IMR-90 (cell line): Measurements from ENCODE around the gene HS3ST5. TPM values are rescaled to one million over a fixed set of nuclear protein-coding genes. Genes with fewer than 3 reads are reported as not detected.

ENCODE experiments used
- ATAC-seq: fragments of 200-7000 bp; cut with Tn5 transposase; 2 replicates; pipeline ENCODE4 v1.9.1; 2020; ENCODE audit warnings: low read depth, mild to moderate bottlenecking, moderate library complexity
- BruUV-seq: library from RNA; stranded (reverse); fragments of 400-500 nt; replicated peaks from 2 replicates; lab custom pipeline; 2021; lab: Mats Ljungman, UMichigan
- CTCF ChIA-PET: fragments of 300-600 bp; formaldehyde crosslinking; extraction: SDS; loops from one replicate; lab custom pipeline; 2021; ENCODE audit warnings: antibody characterized with exemption; lab: Yijun Ruan, JAX
- POLR2A ChIA-PET: fragments of 300-600 bp; sonication (Branson Sonifier 250); formaldehyde crosslinking; loops from one replicate; lab custom pipeline; 2022; ENCODE audit warnings: antibody characterized with exemption; ENCODE audit not compliant: unreplicated experiment; lab: Charles Lee
- DNase-seq: peaks from one replicate; pipeline ENCODE4 v3.0.0; 2013
- H2AFZ ChIP-seq: replicated peaks from 2 replicates; pipeline ENCODE3; 2013; ENCODE audit warnings: low read length, mild to moderate bottlenecking; ENCODE audit not compliant: poor library complexity
- H2AK5ac ChIP-seq: 2 replicates; pipeline ENCODE4 v1.6.1; 2013; ENCODE audit warnings: low read depth, low read length, inconsistent platforms
- H2AK9ac ChIP-seq: replicated peaks from 2 replicates; pipeline ENCODE3; 2013; ENCODE audit warnings: mild to moderate bottlenecking, low read depth, low read length, moderate library complexity; ENCODE audit not compliant: poor library complexity
- H2BK120ac ChIP-seq: 2 replicates; pipeline ENCODE4 v1.6.1; 2013; ENCODE audit warnings: low read depth, low read length, inconsistent platforms
- H2BK15ac ChIP-seq: 3 replicates; pipeline ENCODE4 v1.6.1; 2013; ENCODE audit warnings: low read depth, low read length, inconsistent platforms
- H2BK20ac ChIP-seq: 2 replicates; pipeline ENCODE4 v1.6.1; 2013; ENCODE audit warnings: low read depth, mild to moderate bottlenecking, inconsistent platforms, low read length, moderate library complexity
- H2BK5ac ChIP-seq: 2 replicates; pipeline ENCODE4 v1.6.1; 2013; ENCODE audit warnings: mild to moderate bottlenecking, low read depth, low read length, inconsistent platforms; ENCODE audit not compliant: poor library complexity, severe bottlenecking
- H3K14ac ChIP-seq: replicated peaks from 2 replicates; pipeline ENCODE4 v1.6.1; 2013; ENCODE audit warnings: low read depth, low read length, inconsistent platforms
- H3K18ac ChIP-seq: 2 replicates; pipeline ENCODE4 v1.6.1; 2013; ENCODE audit warnings: low read depth, low read length, control low read depth
- H3K23ac ChIP-seq: 2 replicates; pipeline ENCODE4 v1.6.1; 2013; ENCODE audit warnings: low read depth, low read length, inconsistent platforms
- H3K27ac ChIP-seq: 2 replicates; pipeline ENCODE4 v1.5.1; 2013; ENCODE audit warnings: mild to moderate bottlenecking, control low read depth, low read length; ENCODE audit not compliant: insufficient read depth
- H3K27me3 ChIP-seq: 2 replicates; pipeline ENCODE4 v1.6.1; 2013; ENCODE audit warnings: low read length; ENCODE audit not compliant: control insufficient read depth, insufficient read depth
- H3K36me3 ChIP-seq: 2 replicates; pipeline ENCODE4 v1.6.1; 2013; ENCODE audit warnings: low read length, mixed read lengths; ENCODE audit not compliant: control insufficient read depth, insufficient read depth
- H3K4ac ChIP-seq: 2 replicates; pipeline ENCODE4 v1.6.1; 2013; ENCODE audit warnings: low read depth, low read length, inconsistent platforms
- H3K4me1 ChIP-seq: 2 replicates; pipeline ENCODE4 v1.6.1; 2013; ENCODE audit warnings: low read length, mixed read lengths; ENCODE audit not compliant: control insufficient read depth, insufficient read depth
- H3K4me2 ChIP-seq: 2 replicates; pipeline ENCODE4 v1.6.1; 2013; ENCODE audit warnings: low read depth, mild to moderate bottlenecking, control low read depth, low read length, moderate library complexity
- H3K4me3 ChIP-seq: 2 replicates; pipeline ENCODE4 v1.5.1; 2013; ENCODE audit warnings: low read depth, mild to moderate bottlenecking, control low read depth, low read length, moderate library complexity; ENCODE audit not compliant: insufficient read depth
- H3K56ac ChIP-seq: 2 replicates; pipeline ENCODE4 v1.6.1; 2013; ENCODE audit warnings: low read length, inconsistent platforms; ENCODE audit not compliant: insufficient read depth; ENCODE audit errors: extremely low read depth
- H3K79me1 ChIP-seq, 2 experiments: 2 replicates each; pipeline ENCODE4 v1.6.1; 2013; ENCODE audit warnings: low read length in 2 of 2, inconsistent platforms in 1 of 2, low read depth in 1 of 2
- H3K9ac ChIP-seq: 2 replicates; pipeline ENCODE4 v1.6.1; 2013; ENCODE audit warnings: low read depth, low read length, control low read depth
- H3K9me1 ChIP-seq: 2 replicates; pipeline ENCODE4 v1.6.1; 2013; ENCODE audit warnings: low read length, inconsistent platforms; ENCODE audit not compliant: insufficient read depth
- H3K9me3 ChIP-seq: 2 replicates; pipeline ENCODE4 v1.6.1; 2013; ENCODE audit warnings: low read length; ENCODE audit not compliant: control insufficient read depth, insufficient read depth
- H4K20me1 ChIP-seq: 2 replicates; pipeline ENCODE4 v1.6.1; 2013; ENCODE audit warnings: low read length, inconsistent platforms; ENCODE audit not compliant: insufficient read depth
- H4K5ac ChIP-seq: 2 replicates; pipeline ENCODE4 v1.6.1; 2013; ENCODE audit warnings: mild to moderate bottlenecking, low read depth, low read length, control low read depth
- H4K8ac ChIP-seq, 2 experiments: 2 replicates each; pipeline ENCODE4 v1.6.1; 2013; ENCODE audit warnings: low read depth in 2 of 2, low read length in 2 of 2, control low read depth in 1 of 2, inconsistent platforms in 1 of 2
- H4K91ac ChIP-seq: 2 replicates; pipeline ENCODE4 v1.6.1; 2013; ENCODE audit warnings: low read depth, low read length, inconsistent platforms; ENCODE audit not compliant: insufficient read depth
- BHLHE40 ChIP-seq: fragments of 150-350 bp; IDR thresholded peaks from 2 replicates; pipeline ENCODE4 v1.6.1; 2016; ENCODE audit warnings: mild to moderate bottlenecking, low read depth, low read length
- CEBPB ChIP-seq: IDR thresholded peaks from 2 replicates; pipeline ENCODE4 v1.6.1; 2012; ENCODE audit warnings: low read depth, low read length, improper control_type of control experiment
- CHD1 ChIP-seq: IDR thresholded peaks from 2 replicates; pipeline ENCODE4 v1.6.1; 2012; ENCODE audit warnings: low read depth, low read length, improper control_type of control experiment
- CTCF ChIP-seq: conservative IDR thresholded peaks from 2 replicates; pipeline ENCODE4 v1.5.1; 2012; ENCODE audit warnings: mild to moderate bottlenecking, low read depth, low read length, improper control_type of control experiment
- ELK1 ChIP-seq: fragments of 150-350 bp; IDR thresholded peaks from 2 replicates; pipeline ENCODE4 v1.6.1; 2016; ENCODE audit warnings: low read depth, mild to moderate bottlenecking, low read length, moderate library complexity, borderline replicate concordance
- FOS ChIP-seq: fragments of 150-350 bp; IDR thresholded peaks from 2 replicates; pipeline ENCODE4 v1.6.1; 2016; ENCODE audit warnings: low read depth, low read length
- MAFK ChIP-seq: IDR thresholded peaks from 2 replicates; pipeline ENCODE4 v1.6.1; 2012; ENCODE audit warnings: low read depth, low read length, improper control_type of control experiment
- MAZ ChIP-seq: IDR thresholded peaks from 2 replicates; pipeline ENCODE4 v1.6.1; 2012; ENCODE audit warnings: low read depth, mild to moderate bottlenecking, low read length, improper control_type of control experiment, moderate library complexity, borderline replicate concordance
- MXI1 ChIP-seq: IDR thresholded peaks from 2 replicates; pipeline ENCODE4 v1.6.1; 2012; ENCODE audit warnings: low read depth, mild to moderate bottlenecking, low read length, moderate library complexity, borderline replicate concordance
- NFE2L2 ChIP-seq: fragments of 150-350 bp; IDR thresholded peaks from 2 replicates; pipeline ENCODE4 v1.6.1; 2016; ENCODE audit warnings: low read depth, mild to moderate bottlenecking, low read length
- POLR2A ChIP-seq: IDR thresholded peaks from 2 replicates; pipeline ENCODE4 v1.6.1; 2012; ENCODE audit warnings: mild to moderate bottlenecking, low read depth, low read length
- RAD21 ChIP-seq: IDR thresholded peaks from 2 replicates; pipeline ENCODE4 v1.6.1; 2012; ENCODE audit warnings: low read length, improper control_type of control experiment
- RCOR1 ChIP-seq: IDR thresholded peaks from 2 replicates; pipeline ENCODE4 v1.6.1; 2012; ENCODE audit warnings: mild to moderate bottlenecking, low read length, improper control_type of control experiment; ENCODE audit not compliant: insufficient replicate concordance
- RFX5 ChIP-seq: IDR thresholded peaks from 2 replicates; pipeline ENCODE4 v1.8.0; 2012; ENCODE audit warnings: low read depth, mild to moderate bottlenecking, low read length, moderate library complexity
- SMC3 ChIP-seq: fragments of 150-350 bp; IDR thresholded peaks from 2 replicates; pipeline ENCODE4 v1.6.1; 2016; ENCODE audit warnings: low read depth, mild to moderate bottlenecking, antibody characterized with exemption, low read length, moderate library complexity
- USF2 ChIP-seq: fragments of 150-350 bp; IDR thresholded peaks from 2 replicates; pipeline ENCODE4 v1.6.1; 2017; ENCODE audit warnings: mild to moderate bottlenecking, antibody characterized with exemption, low read length, low read depth
- WGBS, 2 experiments: methylation state at CpG; one replicate each; pipeline versions ENCODE4 v1.1.5 to v1.1.7; 2013; ENCODE audit warnings: missing lambda C conversion rate in 2 of 2; ENCODE audit not compliant: insufficient read length in 1 of 2; ENCODE audit errors: extremely low coverage in 2 of 2; 5-methylcytosine and 5-hydroxymethylcytosine counted together
- dilution Hi-C: fragments of 300-500 bp; cut with HindIII; formaldehyde crosslinking; loops from one replicate; pipeline ENCODE4 v1.14.3; 2018; ENCODE audit warnings: low sequenced_read_pairs; ENCODE audit not compliant: unreplicated experiment
- in situ Hi-C: fragments of 300-500 bp; cut with MboI; formaldehyde crosslinking; loops from 3 replicates; pipeline ENCODE4 v1.14.3; 2019; ENCODE audit warnings: low sequenced_read_pairs, inconsistent platforms, mixed read lengths
- intact Hi-C: fragments of 100-400 bp; cut with micrococcal nuclease; formaldehyde crosslinking; loops from 2 replicates; pipeline ENCODE4 v1.10.0; 2022
- polyA plus RNA-seq, 3 experiments: library from polyadenylated mRNA; depleted of rRNA; stranded (reverse); fragments of >200 nt; gene quantifications; 2 replicates each; pipeline ENCODE4 v1.2.3, GENCODE V29; 2012; ENCODE audit warnings: low replicate concordance in 1 of 3
- total RNA-seq: library from RNA; depleted of rRNA; stranded (reverse); fragments of >200 nt; gene quantifications from 2 replicates; pipeline ENCODE4 v1.2.3, GENCODE V29; 2012

Gene HS3ST5
- total and polyA plus RNA-seq, 2 of the 4 experiments (the other 2 are of a cell fraction) = not detected

- Histone ChIP-seq H4K20me1 (no peaks in the 10 kb centered on the region), H3K9me3 (no peaks in the 10 kb centered on the region), H3K36me3 (no peaks in the 10 kb centered on the region), H3K4ac (no peak overlapping the region), H3K79me1 (no peaks in the 10 kb centered on the region), H3K23ac (no peak overlapping the region), H3K4me2 (no peak overlapping the region), H3K4me1 (no peaks in the 10 kb centered on the region), H2BK15ac (no peak overlapping the region), H3K9me1 (no peaks in the 10 kb centered on the region), H3K56ac (no peak overlapping the region), H2AFZ (no peak overlapping the region), H2AK5ac (no peak overlapping the region), H2BK20ac (no peak overlapping the region), H3K4me3 (no peak overlapping the region), H3K14ac (no peak overlapping the region), H4K8ac (no peak overlapping the region), H2BK120ac (no peak overlapping the region), H3K27ac (no peak overlapping the region), H3K27me3 (no peaks in the 10 kb centered on the region), H2BK5ac (no peak overlapping the region), H4K5ac (no peak overlapping the region), H4K91ac (no peak overlapping the region), H2AK9ac (no peak overlapping the region), H3K9ac (no peak overlapping the region), H3K18ac (no peak overlapping the region)
- ATAC-seq = no peak
- intact Hi-C loops (no loop called here), in situ Hi-C loops (no loop called here), dilution Hi-C loops (no loop called here)
- ChIA-PET POLR2A (no interaction called here), CTCF (no interaction called here)
- TF ChIP-seq SMC3 (no peak), BHLHE40 (no peak), FOS (no peak), USF2 (no peak), NFE2L2 (no peak), ELK1 (no peak), RCOR1 (no peak), RFX5 (no peak), MAFK (no peak), CHD1 (no peak), CEBPB (no peak), POLR2A (no peak), CTCF (no peak), MAZ (no peak), MXI1 (no peak), RAD21 (no peak)
- DNase-seq = no peak
- WGBS, 2 experiments = 90% methylated on average over 2 of the region's 4 CpGs; no CpG with 5 or more reads in 1 of the 2 experiments
- BruUV-seq = no TSS peak
Observed at GRCh38 chr6:114075300-114075699, 267.5 kb downstream of the HS3ST5 start.
